AG20443 (cell line): ENCODE results near the gene HOXC11.

ENCODE experiments used
- DNase-seq: peaks from one replicate; pipeline ENCODE4 v3.0.0; 2012; ENCODE audit warnings: low spot score, mixed read lengths

HOXC11 gene

GRCh38 chr12:53997204-53998109 lies 24.5 kb downstream of the HOXC11 start:
- no peak for DNase-seq

DNA sequence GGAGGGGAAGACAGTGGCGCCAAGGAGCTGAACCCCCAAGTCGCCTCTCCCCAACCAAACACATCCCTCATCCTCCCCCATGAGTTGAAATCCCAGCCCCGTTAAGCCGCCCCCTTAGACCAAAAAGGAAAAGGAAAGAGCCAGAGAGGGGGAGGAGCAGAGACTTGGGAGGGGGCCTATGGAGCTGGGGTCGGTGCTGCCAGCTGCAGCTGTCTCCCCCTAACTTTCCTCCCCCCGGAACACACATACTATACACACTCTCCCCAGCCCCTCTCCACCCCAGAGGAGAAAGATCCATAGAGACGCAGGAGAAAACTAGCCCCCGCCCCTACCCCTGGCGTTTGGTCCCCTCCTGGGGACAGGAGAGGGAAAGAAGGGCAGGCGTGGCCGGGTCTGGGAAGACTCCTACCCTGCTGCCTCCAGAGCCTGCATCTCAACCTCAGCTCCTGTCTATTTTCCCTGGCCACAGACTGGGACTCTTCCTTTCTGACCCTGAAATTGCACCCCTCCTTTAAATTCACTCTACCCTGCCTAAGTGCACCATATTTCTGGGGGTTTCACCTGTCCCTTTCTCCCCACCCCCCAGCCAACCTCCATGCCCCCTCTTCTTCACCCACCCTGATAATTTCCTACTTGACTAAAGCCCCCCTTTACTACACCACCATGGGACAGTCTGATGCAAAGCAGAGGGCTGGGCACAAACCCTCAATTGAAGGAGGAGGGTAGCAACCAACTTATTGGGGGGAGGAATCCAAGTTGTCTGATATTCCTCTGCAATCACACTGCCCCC lies 25.4 kb downstream of the HOXC11 start:
- DNase-seq: no peak

GRCh38 chr12:53998900-53999236 lies 25.9 kb downstream of the HOXC11 start:
- DNase-seq: no peak

GRCh38 chr12:53999559-54000115 lies 26.7 kb downstream of the HOXC11 start:
- peak; percentile 85 for DNase-seq

- DNase-seq: peak; percentile 67
Measured at GRCh38 chr12:54000116-54001114, 27.5 kb downstream of the HOXC11 start, which contains the start of gene HOXC9. TSS of gene HOXC9 (plus strand) at chr12:54000161. CDS start at chr12:54000189, 28 bp downstream.

GRCh38 chr12:54001283-54002187 lies 28.6 kb downstream of the HOXC11 start:
- no peak for DNase-seq

- no peak for DNase-seq
Measured at GRCh38 chr12:54002278-54002914, 29.5 kb downstream of the HOXC11 start.

DNA sequence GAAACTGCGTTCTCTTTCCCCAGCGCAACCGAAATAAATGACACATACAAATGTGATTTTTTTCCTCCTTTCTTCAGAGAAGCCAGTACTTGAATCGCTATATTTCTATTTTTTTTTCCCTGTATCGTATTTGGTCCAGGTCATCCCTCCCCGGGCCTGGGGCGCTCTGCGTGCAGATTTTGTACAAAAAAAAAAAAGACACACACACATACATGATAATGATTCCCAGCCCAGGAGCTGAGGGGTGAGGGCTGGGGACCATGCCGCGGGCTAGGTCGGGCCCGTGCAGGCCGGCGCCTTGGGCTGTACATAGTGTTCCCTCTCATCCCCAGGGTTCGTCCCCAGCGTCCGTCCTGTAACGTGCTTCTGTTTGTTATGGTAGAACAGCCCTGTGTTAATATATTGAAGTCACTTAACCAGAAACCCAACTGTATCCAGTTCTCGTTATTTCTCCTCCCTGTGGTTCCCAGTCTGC lies 30.0 kb downstream of the HOXC11 start:
- no peak for DNase-seq

DNA sequence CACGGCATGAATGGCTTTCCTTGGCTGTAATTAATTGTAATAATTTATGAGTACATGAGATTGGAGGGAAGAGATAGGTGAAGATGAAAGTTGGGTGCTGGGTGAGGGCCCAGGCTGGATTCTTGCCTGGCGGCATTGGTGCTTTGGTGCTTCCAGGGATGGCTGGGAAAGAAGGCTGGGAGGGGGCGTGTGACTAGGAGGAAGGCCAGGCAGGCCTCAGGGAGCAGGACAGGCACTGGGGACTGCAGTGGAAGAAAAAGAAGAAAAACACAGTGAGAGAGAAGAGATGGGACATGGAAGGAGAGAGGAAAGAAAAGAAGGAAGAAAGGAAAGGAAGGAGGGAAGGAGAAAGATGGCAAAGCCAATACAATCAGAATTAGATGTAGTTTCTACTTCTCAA lies 30.7 kb downstream of the HOXC11 start:
- no peak for DNase-seq

- DNase-seq: no peak
Measured at GRCh38 chr12:54004063-54004840, 31.3 kb downstream of the HOXC11 start.

DNA sequence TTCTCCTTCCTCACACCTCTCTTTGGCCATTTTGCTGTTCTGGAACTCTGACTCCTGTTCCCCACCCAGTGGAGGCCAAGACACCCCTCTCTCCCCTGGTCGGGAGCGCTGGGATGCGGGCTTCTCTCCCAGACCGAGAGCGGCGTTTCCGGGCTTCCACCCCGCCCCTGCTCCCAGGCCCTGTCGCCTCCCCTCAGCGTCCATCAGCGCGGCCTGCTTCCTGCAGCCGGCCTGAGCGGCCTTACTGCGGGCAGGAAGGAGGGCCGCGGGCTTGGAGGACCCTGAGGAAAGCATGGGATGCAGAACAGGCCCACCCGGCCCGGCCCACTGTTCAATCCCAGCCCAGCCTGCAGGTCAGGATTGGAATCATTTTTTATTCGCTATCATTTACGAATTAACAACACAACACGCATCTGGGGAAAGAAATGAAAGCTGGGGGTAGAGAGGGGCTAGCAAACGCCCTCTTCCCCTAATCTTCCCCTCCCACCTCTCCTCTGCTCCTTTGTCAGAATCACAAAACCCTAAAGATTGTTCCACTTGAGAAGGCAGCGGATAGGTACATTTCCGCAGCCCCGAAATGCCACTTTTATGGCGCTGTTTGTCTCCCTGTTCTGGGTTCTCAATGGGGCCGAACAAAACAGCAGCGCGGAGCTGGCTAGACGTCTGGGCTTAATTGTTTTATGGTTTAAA lies 32.1 kb downstream of the HOXC11 start:
- DNase-seq: no peak

GRCh38 chr12:54005531-54005852 lies 32.6 kb downstream of the HOXC11 start:
- DNase-seq: no peak

GRCh38 chr12:54005853-54006558 lies 33.1 kb downstream of the HOXC11 start:
- peak; percentile 89 for DNase-seq

DNA sequence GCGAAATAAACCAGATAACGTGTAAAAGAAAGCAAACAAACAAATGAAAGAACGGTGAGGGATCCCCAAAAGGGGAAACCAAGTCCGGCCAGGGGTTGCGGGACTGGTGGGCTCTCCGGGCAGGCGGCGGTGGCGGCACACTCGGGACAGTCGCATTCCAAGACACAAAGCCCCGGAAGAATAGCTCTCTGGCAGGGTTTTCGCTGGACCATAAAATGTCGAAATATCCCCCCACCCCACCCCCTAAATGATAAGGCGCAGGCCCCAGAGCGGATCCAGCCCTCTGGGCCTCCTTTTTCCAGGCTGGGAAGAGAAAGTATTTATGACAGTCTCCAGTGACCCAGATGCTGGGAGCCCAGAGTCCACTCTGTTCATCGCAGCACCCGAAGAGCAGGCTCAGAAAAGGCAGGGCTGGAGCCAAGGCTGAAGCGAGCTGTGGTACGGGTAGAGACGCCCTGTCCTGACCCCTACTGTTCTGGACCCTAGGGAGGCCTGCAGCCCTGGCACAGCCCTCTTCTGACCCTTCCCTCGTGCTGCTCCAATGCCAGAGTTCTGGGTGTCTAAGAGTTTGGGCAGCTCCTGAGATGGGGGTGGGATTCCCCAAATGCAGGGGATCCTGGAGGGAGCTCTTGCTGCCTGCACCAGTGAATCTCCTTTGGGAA lies 33.8 kb downstream of the HOXC11 start:
- DNase-seq: no peak

GRCh38 chr12:54007538-54008259 lies 34.8 kb downstream of the HOXC11 start:
- DNase-seq: no peak

DNA sequence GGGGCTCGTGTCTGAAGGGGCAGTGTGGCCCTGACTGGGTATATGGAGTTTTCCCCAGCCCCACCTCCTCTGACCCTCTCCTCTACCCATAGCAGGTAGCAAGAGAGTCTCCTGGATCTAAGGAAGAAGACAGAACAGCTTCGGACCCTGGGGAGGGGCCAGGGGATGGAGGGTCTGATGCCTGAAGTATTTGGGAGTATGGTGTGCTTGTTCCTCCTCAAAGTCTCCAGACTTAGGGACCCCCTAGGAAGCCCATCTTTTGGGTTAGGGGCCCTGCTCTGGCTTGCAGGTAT lies 35.3 kb downstream of the HOXC11 start:
- DNase-seq: no peak
